LoVo (cell line): ENCODE results near the gene PPP1R37.
"Not testable (repeated sequence)": the region's sequence is repeated elsewhere in the genome, so short reads cannot be mapped to it uniquely, and the experiment has no call there.

Experiments used
- DNase-seq: peaks from one replicate; pipeline ENCODE4 v3.0.0-alpha.2; 2016; ENCODE audit warnings: low spot score

Gene PPP1R37

GRCh38 chr19:45095496-45096413 is 2.8 kb downstream of the PPP1R37 start:
- DNase-seq: no peak

- no peak for DNase-seq
Observed at GRCh38 chr19:45096700-45097099, 3.7 kb downstream of the PPP1R37 start.

GRCh38 chr19:45097450-45097775 is 4.4 kb downstream of the PPP1R37 start:
- DNase-seq: no peak

GRCh38 chr19:45097776-45098520 is 5.0 kb downstream of the PPP1R37 start:
- no peak for DNase-seq

- DNase-seq: no peak
Observed at GRCh38 chr19:45098521-45099466, 5.8 kb downstream of the PPP1R37 start.

- DNase-seq: no peak
Observed at GRCh38 chr19:45099467-45100191, 6.7 kb downstream of the PPP1R37 start.

GRCh38 chr19:45100201-45100600 is 7.2 kb downstream of the PPP1R37 start:
- no peak for DNase-seq

GRCh38 chr19:45100846-45101252 is 7.9 kb downstream of the PPP1R37 start:
- DNase-seq: no peak

- no peak for DNase-seq
Observed at GRCh38 chr19:45101806-45102205, 8.8 kb downstream of the PPP1R37 start.

GRCh38 chr19:45102481-45102880 is 9.5 kb downstream of the PPP1R37 start:
- no peak for DNase-seq

GRCh38 chr19:45103156-45103507 is 10.2 kb downstream of the PPP1R37 start:
- DNase-seq: no peak

- DNase-seq: no peak
Observed at GRCh38 chr19:45103508-45104319, 10.7 kb downstream of the PPP1R37 start.

GRCh38 chr19:45104658-45105349 is 11.8 kb downstream of the PPP1R37 start:
- DNase-seq: no peak

GRCh38 chr19:45106363-45106762 is 13.4 kb downstream of the PPP1R37 start:
- not testable (repeated sequence) for DNase-seq

- no peak for DNase-seq
Observed at GRCh38 chr19:45107621-45108150, 14.7 kb downstream of the PPP1R37 start.

- no peak for DNase-seq
Observed at GRCh38 chr19:45110851-45111266, 17.9 kb downstream of the PPP1R37 start.

- no peak for DNase-seq
Observed at GRCh38 chr19:45112111-45112827, 19.3 kb downstream of the PPP1R37 start.

- peak; percentile 37 for DNase-seq
Observed at GRCh38 chr19:45113628-45114027, 20.6 kb downstream of the PPP1R37 start.

GRCh38 chr19:45114116-45114515 is 21.1 kb downstream of the PPP1R37 start:
- no peak for DNase-seq
